NCI-H2171 (cell line): ENCODE results near the gene ARF1.

Experiments
- DNase-seq: peaks from one replicate; lab custom pipeline; 2025; lab: John Stamatoyannopoulos, UW

The ARF1 gene

DNA sequence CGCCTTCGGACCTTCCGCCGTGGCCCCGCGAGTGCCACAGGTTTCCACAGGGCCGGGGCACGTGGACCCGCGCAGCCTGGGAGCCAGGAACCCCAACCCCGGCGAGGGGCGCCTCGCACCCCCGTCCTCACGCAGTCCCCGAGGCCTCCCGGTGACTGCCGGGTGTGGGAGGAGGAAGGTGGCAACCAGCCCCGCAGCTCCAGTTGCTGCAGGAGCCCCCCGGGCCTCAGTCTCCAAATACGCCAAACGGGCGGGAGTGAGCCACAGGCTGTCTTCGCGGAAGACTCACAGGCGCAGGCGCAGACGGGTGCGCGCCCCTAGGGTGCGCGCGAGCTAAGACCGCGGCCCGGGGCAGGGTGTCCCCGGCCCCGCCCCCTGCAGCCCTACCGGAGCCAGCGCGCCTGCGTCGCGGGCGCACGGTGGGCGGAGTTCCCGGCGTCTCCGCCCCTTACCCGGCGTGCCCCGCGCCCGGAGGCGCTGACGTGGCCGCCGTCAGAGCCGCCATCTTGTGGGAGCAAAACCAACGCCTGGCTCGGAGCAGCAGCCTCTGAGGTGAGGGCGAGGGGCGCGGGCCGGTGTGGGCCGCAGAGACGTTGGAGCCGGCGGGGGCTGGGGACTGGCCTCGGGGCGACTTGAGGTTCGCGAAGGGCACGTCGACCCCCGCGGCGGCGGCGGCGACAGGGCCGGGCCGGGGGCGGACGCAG is at the start of gene ARF1:
TSS of gene ARF1 (plus strand) at position 495 of the 704 bp plus-strand sequence. CDS start 14,407 bp downstream, outside the sequence.
- peak; percentile 87 for DNase-seq

- DNase-seq: no peak
Observed at GRCh38 chr1:228033376-228033775, 49.1 kb upstream of the ARF1 start.

GRCh38 chr1:228034954-228035837 is 47.3 kb upstream of the ARF1 start:
- DNase-seq: no peak

GRCh38 chr1:228035844-228036243 is 46.7 kb upstream of the ARF1 start:
- no peak for DNase-seq

GRCh38 chr1:228036701-228037231 is 45.7 kb upstream of the ARF1 start:
- DNase-seq: no peak

DNA sequence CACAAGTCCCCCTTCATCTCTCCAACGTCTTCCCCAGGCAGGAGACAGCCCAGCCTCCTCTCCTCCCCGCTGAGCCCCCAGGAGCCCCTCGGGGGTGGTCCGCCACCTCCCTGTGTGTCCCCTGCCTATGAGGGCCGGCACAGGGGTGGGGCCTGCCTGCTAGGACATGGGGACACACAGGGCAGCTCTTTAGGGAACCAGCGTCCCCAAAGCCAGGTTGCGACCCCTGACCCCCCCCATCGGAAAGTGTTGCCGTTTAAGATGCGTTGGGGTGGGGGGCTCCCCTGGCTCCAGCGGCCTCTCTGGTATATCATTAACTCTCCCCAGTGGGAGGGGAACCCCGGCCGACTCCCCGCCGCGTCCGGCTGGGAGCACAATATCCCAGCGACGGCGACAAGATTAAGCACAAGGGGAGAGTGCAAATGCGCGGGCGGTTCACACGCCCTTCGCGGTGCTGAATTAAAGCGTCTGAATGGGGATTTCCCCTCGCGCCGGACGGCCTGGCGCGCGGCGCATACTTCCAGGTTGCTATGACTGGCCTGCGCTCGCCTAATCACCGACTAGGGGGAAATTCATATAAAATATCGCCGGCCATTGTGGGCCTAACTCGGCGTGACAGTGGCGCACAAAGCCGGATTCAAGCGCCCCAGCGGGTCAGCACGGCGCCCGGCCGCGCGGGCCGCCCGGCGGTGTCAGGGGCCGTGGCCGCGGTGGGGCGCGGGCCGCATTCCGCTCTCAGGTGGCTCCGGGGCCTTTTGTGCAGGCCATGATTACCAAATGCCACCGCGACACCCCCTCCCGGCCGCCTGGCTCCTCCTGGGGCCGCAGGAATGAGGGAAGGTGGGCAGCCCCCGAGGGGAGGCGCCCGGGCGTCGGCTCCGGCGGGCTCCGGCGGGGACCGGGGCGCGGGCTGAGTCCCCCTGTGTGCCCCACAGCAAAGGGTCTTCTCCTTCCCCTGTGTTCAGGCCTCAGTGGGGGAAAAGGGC is 44.8 kb upstream of the ARF1 start:
- DNase-seq: no peak

GRCh38 chr1:228038387-228039005 is 44.0 kb upstream of the ARF1 start:
- no peak for DNase-seq

GRCh38 chr1:228039006-228039903 is 43.3 kb upstream of the ARF1 start:
- DNase-seq: no peak

- DNase-seq: no peak
Observed at GRCh38 chr1:228039986-228040385, 42.5 kb upstream of the ARF1 start.

DNA sequence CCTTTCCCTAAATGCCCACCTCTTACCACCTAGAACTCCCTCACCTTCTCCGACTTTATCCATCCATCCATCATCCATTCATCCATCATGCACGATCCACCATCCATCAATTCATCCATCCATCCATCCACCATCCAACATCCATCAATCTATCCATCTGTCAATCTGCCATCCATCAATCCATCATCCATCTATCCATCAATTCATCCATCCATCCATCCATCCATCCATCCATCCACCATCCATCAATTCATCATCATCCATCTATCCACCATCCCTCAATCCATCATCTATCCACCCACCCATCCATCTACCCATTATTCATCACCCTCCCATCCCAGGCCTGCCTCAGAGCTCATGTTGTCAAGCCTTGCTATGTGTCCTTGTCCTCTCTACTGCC is 41.2 kb upstream of the ARF1 start:
- no peak for DNase-seq

GRCh38 chr1:228042508-228042907 is 40.0 kb upstream of the ARF1 start:
- no peak for DNase-seq

DNA sequence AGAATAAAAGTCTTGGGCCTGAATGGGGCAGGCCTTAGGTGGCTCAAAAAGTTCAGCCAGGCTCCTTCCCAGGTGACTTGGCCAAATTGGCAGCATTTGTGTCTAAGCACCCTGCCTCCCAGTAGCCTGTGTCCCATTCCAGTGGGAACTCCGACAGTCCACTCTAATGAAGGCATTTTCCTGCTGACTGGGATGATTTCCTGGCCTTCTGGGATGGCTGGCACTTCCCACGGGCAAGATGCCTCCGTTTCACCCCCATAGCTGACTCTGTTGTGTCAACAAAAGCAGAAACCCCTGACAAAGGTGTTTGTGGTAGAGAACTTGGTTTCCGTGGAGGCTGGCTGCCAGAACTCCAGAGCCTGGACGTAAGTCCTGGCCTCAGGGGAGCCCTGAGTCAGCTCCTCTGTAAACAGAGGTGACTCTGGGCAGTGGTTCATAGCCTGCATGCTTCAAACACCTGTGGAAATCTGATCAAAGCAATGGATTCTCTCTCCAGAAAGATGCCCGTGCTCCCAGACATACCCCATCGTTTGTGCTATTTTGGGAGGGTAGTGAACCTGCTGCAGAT is 39.1 kb upstream of the ARF1 start:
- DNase-seq: no peak

DNA sequence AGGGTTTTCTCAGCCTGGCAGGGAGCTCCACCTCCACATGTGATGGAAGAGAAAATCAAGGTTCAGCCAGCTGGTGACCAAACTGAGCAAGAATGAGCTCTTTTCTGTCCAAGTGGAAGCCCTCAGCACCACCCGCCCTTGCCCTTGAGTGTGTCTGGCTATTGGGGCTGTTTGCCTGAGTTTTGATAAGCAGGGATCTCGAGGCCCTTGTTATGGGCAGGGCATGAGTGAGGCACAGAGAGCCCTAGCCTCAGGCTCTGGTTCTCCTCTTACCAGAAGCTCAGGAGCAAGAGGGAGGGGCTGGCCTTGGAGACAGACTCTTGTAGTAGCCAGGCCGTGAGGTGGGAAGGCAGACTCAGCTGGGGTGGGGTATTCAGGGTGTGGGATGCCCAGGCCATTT is 37.5 kb upstream of the ARF1 start:
- no peak for DNase-seq

- no peak for DNase-seq
Observed at GRCh38 chr1:228045405-228045804, 37.1 kb upstream of the ARF1 start.

DNA sequence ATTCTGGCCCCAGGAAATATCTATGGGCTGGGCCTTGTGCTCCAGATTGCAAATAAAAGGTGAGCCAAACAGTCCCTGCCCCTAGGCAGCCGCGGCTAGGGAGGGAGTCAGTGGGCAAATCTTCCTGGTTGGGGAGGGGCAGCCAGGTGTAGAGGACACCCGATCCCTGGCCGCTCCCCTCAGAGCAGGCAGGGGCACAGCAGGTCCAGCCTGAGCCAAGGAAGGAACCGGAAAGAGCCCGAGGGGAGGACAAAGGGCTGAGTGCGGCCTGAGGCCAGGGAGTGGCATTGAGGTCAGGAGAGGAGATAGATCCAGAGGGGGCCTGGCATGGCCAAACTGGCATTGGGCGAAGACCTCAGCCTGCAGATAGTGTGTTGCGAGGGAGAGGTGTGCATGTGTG is 36.6 kb upstream of the ARF1 start:
- no peak for DNase-seq

DNA sequence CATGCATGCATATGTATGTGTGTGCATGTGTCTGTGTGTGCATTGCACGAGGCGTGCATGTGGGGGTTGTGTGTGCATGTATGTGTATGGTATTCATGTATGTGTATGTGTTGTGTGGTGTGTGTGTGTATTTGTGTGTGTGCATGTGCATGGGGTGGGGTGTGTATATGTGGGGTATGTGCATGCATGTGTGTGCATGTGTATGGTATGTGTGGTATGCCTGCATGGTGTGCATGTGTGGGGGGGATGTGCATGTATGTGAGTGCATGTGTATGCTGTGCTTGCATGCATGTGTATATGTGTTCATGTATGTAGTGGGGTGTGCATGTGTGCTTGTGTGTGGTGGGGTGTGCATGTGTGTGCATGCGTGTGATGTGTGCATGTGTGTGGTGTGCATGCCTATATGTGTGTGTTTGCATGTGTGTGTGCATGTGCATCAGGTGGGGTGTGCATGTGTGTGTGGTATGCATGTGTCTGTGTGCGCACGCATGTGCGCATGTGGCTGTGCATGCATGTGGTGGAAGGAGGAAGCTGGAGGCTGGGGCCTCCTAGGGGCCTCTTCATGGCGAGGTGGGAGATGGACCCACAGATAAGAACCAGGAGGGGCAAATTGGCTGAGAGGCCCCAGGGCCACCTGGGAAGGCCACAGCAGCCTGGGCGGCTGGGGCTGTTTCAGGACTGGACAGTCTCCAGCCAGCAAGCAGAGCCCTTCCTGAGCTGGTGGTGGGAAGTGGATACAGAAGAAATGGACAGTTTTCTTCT is 35.9 kb upstream of the ARF1 start:
- no peak for DNase-seq

GRCh38 chr1:228047183-228047466 is 35.4 kb upstream of the ARF1 start:
- DNase-seq: no peak

- DNase-seq: no peak
Observed at GRCh38 chr1:228048120-228048519, 34.4 kb upstream of the ARF1 start.

- DNase-seq: no peak
Observed at GRCh38 chr1:228048659-228049298, 33.7 kb upstream of the ARF1 start.
